H9 (cell line): ENCODE data around the gene DOC2A. TPM values are rescaled to one million over a fixed set of nuclear protein-coding genes. Genes with fewer than 3 reads are reported as not detected.

Experiments
- DNase-seq: peaks from one replicate; pipeline ENCODE4 v3.0.0-alpha.2; 2017
- H2AFZ ChIP-seq: one replicate; pipeline ENCODE4 v1.6.1; 2013; ENCODE audit warnings: mild to moderate bottlenecking, low read length, control low read depth, moderate library complexity
- H2AK5ac ChIP-seq: 2 replicates; pipeline ENCODE4 v1.6.1; 2013; ENCODE audit warnings: low read length, control low read depth, mixed read lengths; ENCODE audit not compliant: insufficient read length
- H2BK120ac ChIP-seq: one replicate; pipeline ENCODE4 v1.6.1; 2013; ENCODE audit warnings: low read depth, mild to moderate bottlenecking, low read length, control low read depth, inconsistent platforms; ENCODE audit not compliant: poor library complexity, severe bottlenecking
- H2BK12ac ChIP-seq: 2 replicates; pipeline ENCODE4 v1.6.1; 2013; ENCODE audit warnings: low read length, control low read depth, mixed read lengths, low read depth; ENCODE audit not compliant: insufficient read length
- H2BK15ac ChIP-seq: 2 replicates; pipeline ENCODE4 v1.6.1; 2013; ENCODE audit warnings: low read depth, low read length, control low read depth
- H2BK20ac ChIP-seq: one replicate; pipeline ENCODE4 v1.6.1; 2013; ENCODE audit warnings: low read depth, mild to moderate bottlenecking, low read length, control low read depth, inconsistent platforms; ENCODE audit not compliant: poor library complexity, severe bottlenecking
- H2BK5ac ChIP-seq: 2 replicates; pipeline ENCODE4 v1.6.1; 2013; ENCODE audit warnings: low read length, control low read depth, mixed read lengths; ENCODE audit not compliant: insufficient read length
- H3K14ac ChIP-seq: 2 replicates; pipeline ENCODE4 v1.6.1; 2013; ENCODE audit warnings: low read length, control low read depth; ENCODE audit not compliant: insufficient read depth
- H3K18ac ChIP-seq: 2 replicates; pipeline ENCODE4 v1.6.1; 2013; ENCODE audit warnings: low read depth, mild to moderate bottlenecking, mixed read lengths, low read length, control low read depth; ENCODE audit not compliant: insufficient read length
- H3K23ac ChIP-seq: 2 replicates; pipeline ENCODE4 v1.6.1; 2013; ENCODE audit warnings: low read length, control low read depth, mixed read lengths, low read depth; ENCODE audit not compliant: insufficient read length
- H3K23me2 ChIP-seq: 2 replicates; pipeline ENCODE4 v1.6.1; 2013; ENCODE audit warnings: low read depth, mild to moderate bottlenecking, mixed read lengths, low read length, control low read depth; ENCODE audit not compliant: insufficient read length, poor library complexity, severe bottlenecking
- H3K27ac ChIP-seq: 2 replicates; pipeline ENCODE4 v1.5.1; 2013; ENCODE audit warnings: low read length, control low read depth, mixed read lengths, low read depth; ENCODE audit not compliant: insufficient read length
- H3K27me3 ChIP-seq: 2 replicates; pipeline ENCODE4 v1.6.1; 2013; ENCODE audit warnings: low read length, control low read depth, inconsistent platforms; ENCODE audit not compliant: insufficient read depth
- H3K4ac ChIP-seq: 2 replicates; pipeline ENCODE4 v1.6.1; 2013; ENCODE audit warnings: low read depth, mild to moderate bottlenecking, control low read depth, inconsistent platforms, low read length, moderate library complexity
- H3K4me1 ChIP-seq: 2 replicates; pipeline ENCODE4 v1.6.1; 2013; ENCODE audit warnings: low read length, control low read depth, inconsistent platforms; ENCODE audit not compliant: insufficient read depth
- H3K4me2 ChIP-seq: 2 replicates; pipeline ENCODE4 v1.6.1; 2013; ENCODE audit warnings: low read length, control low read depth, mixed read lengths; ENCODE audit not compliant: insufficient read length, insufficient read depth
- H3K56ac ChIP-seq: 2 replicates; pipeline ENCODE4 v1.6.1; 2013; ENCODE audit warnings: low read depth, mild to moderate bottlenecking, mixed read lengths, low read length, control low read depth; ENCODE audit not compliant: insufficient read length
- H3K79me1 ChIP-seq: 2 replicates; pipeline ENCODE4 v1.6.1; 2013; ENCODE audit warnings: low read depth, mild to moderate bottlenecking, moderate library complexity, low read length, control low read depth, inconsistent platforms; ENCODE audit not compliant: insufficient read depth, poor library complexity, severe bottlenecking
- H3K79me2 ChIP-seq: 2 replicates; pipeline ENCODE4 v1.6.1; 2013; ENCODE audit warnings: low read length, control low read depth, inconsistent platforms; ENCODE audit not compliant: insufficient read depth
- H3K9ac ChIP-seq: 2 replicates; pipeline ENCODE4 v1.6.1; 2013; ENCODE audit warnings: low read length, control low read depth, mixed read lengths; ENCODE audit not compliant: insufficient read length; ENCODE audit errors: extremely low read depth
- H3K9me3 ChIP-seq: one replicate; pipeline ENCODE4 v1.6.1; 2013; ENCODE audit warnings: low read depth, low read length, inconsistent platforms; ENCODE audit not compliant: control insufficient read depth
- H3T11ph ChIP-seq: one replicate; pipeline ENCODE4 v1.6.1; 2013; ENCODE audit warnings: mild to moderate bottlenecking, low read length, control low read depth, inconsistent platforms
- H4K20me1 ChIP-seq: one replicate; pipeline ENCODE4 v1.6.1; 2013; ENCODE audit not compliant: control insufficient read depth, insufficient read length, insufficient read depth
- H4K5ac ChIP-seq: 2 replicates; pipeline ENCODE4 v1.6.1; 2013; ENCODE audit warnings: low read depth, mild to moderate bottlenecking, mixed read lengths, low read length, control low read depth; ENCODE audit not compliant: insufficient read length
- H4K8ac ChIP-seq: replicated peaks from 2 replicates; pipeline ENCODE4 v1.6.1; 2013; ENCODE audit warnings: low read length, control low read depth, mixed read lengths, low read depth; ENCODE audit not compliant: insufficient read length
- H4K91ac ChIP-seq: 2 replicates; pipeline ENCODE4 v1.6.1; 2013; ENCODE audit warnings: low read depth, mild to moderate bottlenecking, moderate library complexity, mixed read lengths, low read length, control low read depth; ENCODE audit not compliant: insufficient read length
- H3K27ac Mint-ChIP-seq, 3 experiments: 2 replicates in 2 of 3; 3 replicates in 1 of 3; pipeline ENCODE4 v1.8.0; 2020 to 2021; ENCODE audit warnings: mixed read lengths in 3 of 3, mild to moderate bottlenecking in 1 of 3, moderate library complexity in 1 of 3
- H3K27me3 Mint-ChIP-seq: 2 replicates; pipeline ENCODE4 v1.8.0; 2021; ENCODE audit warnings: low read depth, mild to moderate bottlenecking, moderate library complexity, mixed read lengths
- H3K36me3 Mint-ChIP-seq, 3 experiments: 2 replicates in 2 of 3; 3 replicates in 1 of 3; pipeline ENCODE4 v1.8.0; 2020 to 2021; ENCODE audit warnings: low read depth in 3 of 3, mixed read lengths in 3 of 3; ENCODE audit not compliant: insufficient read depth in 1 of 3
- H3K4me1 Mint-ChIP-seq, 2 experiments: 2 replicates each; pipeline ENCODE4 v1.8.0; 2020; ENCODE audit warnings: mixed read lengths in 2 of 2
- H3K4me3 Mint-ChIP-seq, 2 experiments: 2 replicates in 1 of 2; 3 replicates in 1 of 2; pipeline ENCODE4 v1.8.0; 2020 to 2021; ENCODE audit warnings: mild to moderate bottlenecking in 2 of 2, mixed read lengths in 2 of 2, moderate library complexity in 1 of 2
- H3K9me3 Mint-ChIP-seq, 2 experiments: 2 replicates in 1 of 2; 3 replicates in 1 of 2; pipeline ENCODE4 v1.8.0; 2020; ENCODE audit warnings: mild to moderate bottlenecking in 2 of 2, mixed read lengths in 2 of 2, moderate library complexity in 1 of 2
- CTCF ChIP-seq: fragments of 200-600 bp; sonication (generic); conservative IDR thresholded peaks from 3 replicates; pipeline ENCODE4 v1.8.0; 2021; ENCODE audit warnings: antibody characterized with exemption, mild to moderate bottlenecking
- WGBS: extraction: QIAGEN DNeasy Blood & Tissue Kit; methylation state at CpG from one replicate; pipeline ENCODE4 v1.1.7; 2013; ENCODE audit warnings: missing lambda C conversion rate, low lambda C conversion rate, mixed read lengths; ENCODE audit not compliant: insufficient read length; ENCODE audit errors: extremely low coverage; 5-methylcytosine and 5-hydroxymethylcytosine counted together
- total RNA-seq: library from RNA; stranded (reverse); gene quantifications from 2 replicates; pipeline ENCODE4 v1.2.1, GENCODE V29; 2021

DOC2A gene
- total RNA-seq, 1 experiment from 2014 or later, result 12.2 TPM

- Histone ChIP-seq H4K20me1 (no peaks in the 10 kb centered on the region), H3K18ac (no peak overlapping the region), H3K14ac (no peak overlapping the region), H2AK5ac (no peak overlapping the region), H4K91ac (no peak overlapping the region), H2AFZ (no peak overlapping the region), H3K27ac (no peak overlapping the region), H3K4me2 (no peak overlapping the region), H2BK15ac (no peak overlapping the region), H3K27me3 (no peaks in the 10 kb centered on the region), H3K79me1 (no peaks in the 10 kb centered on the region), H3K9ac (no peak overlapping the region), H3K79me2 (no peaks in the 10 kb centered on the region; the same call in 1 of the 2 replicates), H2BK120ac (no peak overlapping the region), H3K4me1 (no peaks in the 10 kb centered on the region), H4K5ac (no peak overlapping the region), H2BK5ac (no peak overlapping the region), H3T11ph (no peak overlapping the region), H3K23ac (no peak overlapping the region), H2BK20ac (no peak overlapping the region), H4K8ac (no peak overlapping the region), H3K4ac (no peak overlapping the region), H3K9me3 (no peaks in the 10 kb centered on the region), H2BK12ac (no peak overlapping the region), H3K56ac (no peak overlapping the region), H3K23me2 (peaks cover 9% of the 10 kb centered on the region)
- no CpG with 5 or more reads among the region's 9 CpGs for WGBS
- no peaks in the 10 kb centered on the region; the same call in 1 of the 2 replicates for H3K27me3 Mint-ChIP-seq
- TF ChIP-seq CTCF, result no peak
- no peak overlapping the region; a peak in 1 of 7 replicates for H3K27ac Mint-ChIP-seq
- no peak for DNase-seq
- H3K4me1 Mint-ChIP-seq, result peaks cover 15 to 18% of the 10 kb centered on the region in 2 experiments
- H3K36me3 Mint-ChIP-seq, result peaks cover 11 to 63% (median 39%) of the 10 kb centered on the region in 3 experiments; a peak in 6 of 7 replicates
- H3K4me3 Mint-ChIP-seq, result peak overlapping the region; percentile 97 to 98
- H3K9me3 Mint-ChIP-seq, result no peaks in the 10 kb centered on the region
Observed at GRCh38 chr16:29993903-29994599, 16.8 kb downstream of the DOC2A start.
